HG03097 (cell line): Measurements from ENCODE around the gene MAP3K20.
"Not testable (repeated sequence)": the region's sequence is repeated elsewhere in the genome, so short reads cannot be mapped to it uniquely, and the experiment has no call there.

ENCODE experiments used
- ATAC-seq: cut with Tn5 transposase; IDR thresholded peaks from one replicate; pipeline ENCODE4 v1.9.1; 2021; ENCODE audit not compliant: unreplicated experiment, low FRiP score

Gene MAP3K20

GRCh38 chr2:173075781-173076580, at the start of gene MAP3K20:
Gene MAP3K20, plus strand, starts transcription at chr2:173075846. Its CDS starts 15,186 bp downstream, at chr2:173091032.
- peak; percentile 45 for ATAC-seq

- ATAC-seq, result no peak
These were observed 49.2 kb upstream of the MAP3K20 start for GRCh38 chr2:173026479-173026878.

GRCh38 chr2:173027181-173028128, 48.2 kb upstream of the MAP3K20 start:
- ATAC-seq, result no peak

- ATAC-seq, result no peak
These were observed 47.5 kb upstream of the MAP3K20 start for GRCh38 chr2:173028141-173028540.

- ATAC-seq, result no peak
These were observed 47.0 kb upstream of the MAP3K20 start for GRCh38 chr2:173028671-173029070.

- no peak for ATAC-seq
These were observed 44.8 kb upstream of the MAP3K20 start for GRCh38 chr2:173030561-173031490.

- ATAC-seq, result no peak
These were observed 43.6 kb upstream of the MAP3K20 start for GRCh38 chr2:173032032-173032431.

GRCh38 chr2:173033084-173033483, 42.6 kb upstream of the MAP3K20 start:
- no peak for ATAC-seq

GRCh38 chr2:173034143-173034542, 41.5 kb upstream of the MAP3K20 start:
- no peak for ATAC-seq

- no peak for ATAC-seq
These were observed 38.2 kb upstream of the MAP3K20 start for GRCh38 chr2:173037245-173038120.

GRCh38 chr2:173038257-173038656, 37.4 kb upstream of the MAP3K20 start:
- not testable (repeated sequence) for ATAC-seq

GRCh38 chr2:173040729-173041128, 34.9 kb upstream of the MAP3K20 start:
- no peak for ATAC-seq

- ATAC-seq, result no peak
These were observed 32.2 kb upstream of the MAP3K20 start for GRCh38 chr2:173043476-173043875.

GRCh38 chr2:173043897-173044519, 31.6 kb upstream of the MAP3K20 start:
- ATAC-seq, result no peak

- ATAC-seq, result no peak
These were observed 31.0 kb upstream of the MAP3K20 start for GRCh38 chr2:173044686-173045085.

GRCh38 chr2:173045181-173045580, 30.5 kb upstream of the MAP3K20 start:
- ATAC-seq, result no peak

GRCh38 chr2:173048522-173048896, 27.1 kb upstream of the MAP3K20 start:
- no peak for ATAC-seq

GRCh38 chr2:173048897-173049661, 26.6 kb upstream of the MAP3K20 start:
- ATAC-seq, result peak; percentile 94
